Activated CD4-positive, alpha-beta T cell treated with anti-CD3 and anti-CD28 coated beads for 24 hours (primary cell): ENCODE measurements around the gene PPP1R9A.

Source experiments
- DNase-seq, 2 donors: peaks; one replicate each; pipeline ENCODE4 v3.0.0-alpha.2; 2020; ENCODE audit warnings: low read depth in 2 of 2

The PPP1R9A gene

GRCh38 chr7:95035295-95035694, 127.9 kb downstream of the PPP1R9A start:
- DNase-seq: no peak

DNA sequence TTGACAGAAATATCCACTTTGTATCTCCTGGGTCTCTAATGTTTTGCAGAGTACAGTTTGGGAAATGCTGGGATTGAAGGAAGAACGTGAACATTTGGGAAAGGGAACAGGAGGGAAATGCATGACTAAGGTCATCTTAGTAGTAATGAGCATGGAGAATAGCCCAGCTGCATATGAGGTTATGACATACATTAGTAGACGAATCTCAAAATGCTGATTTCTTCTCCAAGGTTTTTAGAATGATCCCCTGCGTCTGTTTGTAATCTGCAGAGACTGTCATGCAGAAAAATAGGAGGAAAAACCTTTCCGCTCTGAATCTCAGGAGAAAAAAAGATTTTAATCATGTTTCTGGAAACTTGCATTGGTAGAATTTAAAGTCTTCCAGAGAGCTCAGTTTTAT, 133.6 kb downstream of the PPP1R9A start:
- DNase-seq: no peak

- DNase-seq: no peak
These were observed 138.0 kb downstream of the PPP1R9A start for GRCh38 chr7:95045236-95045923.

DNA sequence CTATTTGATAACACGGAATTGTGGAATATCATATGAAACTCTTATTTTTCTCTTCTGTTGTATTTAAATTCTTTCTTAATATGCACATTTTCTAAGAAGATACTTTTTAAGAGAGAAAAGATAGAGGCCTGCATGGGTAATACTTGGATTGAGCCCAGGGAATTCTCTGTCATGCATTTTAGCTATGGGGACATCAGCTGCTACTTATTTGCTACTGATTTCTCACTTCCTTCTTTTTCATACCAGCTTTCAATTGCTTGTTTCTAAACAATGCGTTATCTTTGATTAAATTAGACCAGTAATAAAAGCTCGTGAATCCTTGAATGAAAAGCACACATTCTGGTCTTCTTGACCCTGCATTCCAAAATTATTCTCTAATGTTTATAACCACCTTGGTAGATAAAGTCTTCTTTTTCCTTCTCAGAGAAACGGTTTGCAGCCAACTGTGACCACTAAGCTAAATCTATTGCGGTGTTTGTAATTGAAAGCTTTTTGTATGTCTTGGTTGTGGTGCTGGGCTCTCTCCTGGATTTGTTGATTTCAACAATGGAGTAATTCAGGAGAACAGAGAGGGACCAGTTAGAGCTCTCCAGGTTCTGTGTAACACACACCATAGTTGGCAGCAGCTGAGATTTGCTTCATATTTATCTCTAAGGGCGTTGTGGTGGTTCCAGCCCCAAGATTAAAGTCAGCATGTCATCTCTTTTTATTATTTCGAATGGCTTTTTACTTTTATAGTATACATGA, 139.3 kb downstream of the PPP1R9A start:
- DNase-seq: no peak

GRCh38 chr7:95047291-95047690, 139.9 kb downstream of the PPP1R9A start:
- no peak for DNase-seq

DNA sequence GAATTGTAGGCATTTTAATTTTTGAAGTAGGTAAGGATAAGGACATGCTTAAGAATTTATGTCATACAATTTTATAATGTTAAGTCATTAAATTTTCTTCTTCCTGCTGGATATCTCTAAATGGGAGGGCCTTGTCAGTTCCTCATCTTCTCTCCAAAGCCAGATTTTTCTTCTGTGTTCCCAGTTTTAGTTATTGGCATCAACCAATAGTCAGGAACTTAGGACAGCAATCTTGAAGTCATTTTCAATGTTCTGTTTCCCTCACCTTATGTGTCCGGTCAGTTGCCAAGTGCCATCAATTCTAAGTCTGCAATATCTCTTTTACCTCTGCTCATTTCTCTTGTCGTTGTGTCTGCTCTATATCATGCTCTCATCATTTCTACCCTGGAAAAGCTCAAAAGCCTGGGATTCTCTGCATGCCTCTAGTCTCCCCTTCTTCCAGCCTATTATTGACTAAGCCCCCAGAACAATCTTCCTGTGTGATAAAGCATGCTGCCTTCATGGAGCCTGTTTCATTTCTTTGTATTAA, 145.2 kb downstream of the PPP1R9A start:
- DNase-seq: no peak

- no peak for DNase-seq
These were observed 147.0 kb downstream of the PPP1R9A start for GRCh38 chr7:95054386-95054785.

GRCh38 chr7:95055295-95055694, 147.9 kb downstream of the PPP1R9A start:
- no peak for DNase-seq

DNA sequence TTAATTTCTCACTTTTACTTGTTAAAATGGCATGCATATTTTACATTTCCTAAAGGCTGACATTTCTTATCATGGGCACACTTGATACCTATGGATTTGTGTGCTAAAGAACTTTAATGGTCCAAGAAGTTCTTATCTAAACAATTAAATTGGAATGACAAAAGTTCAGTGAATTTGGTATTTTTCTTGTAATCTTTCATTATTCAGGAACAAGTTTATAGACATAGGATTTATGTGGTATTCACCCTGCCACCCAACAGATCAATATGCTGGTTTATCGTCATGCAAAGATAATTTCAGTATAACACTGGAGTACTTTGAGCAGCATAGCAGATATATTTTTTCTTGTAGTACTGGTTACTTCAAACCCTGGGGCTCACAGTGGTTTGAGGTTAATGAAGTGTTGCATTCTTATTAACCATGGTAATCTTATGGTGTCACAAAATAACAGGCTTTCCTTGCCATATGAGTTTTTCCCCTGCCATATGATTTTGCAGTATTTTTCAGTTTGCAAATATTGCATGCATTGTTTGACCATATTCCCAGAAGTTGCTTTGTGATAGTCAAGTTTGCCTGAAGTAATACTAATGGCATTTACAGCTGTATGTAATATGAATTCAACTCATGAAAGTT, 148.8 kb downstream of the PPP1R9A start:
- no peak for DNase-seq

DNA sequence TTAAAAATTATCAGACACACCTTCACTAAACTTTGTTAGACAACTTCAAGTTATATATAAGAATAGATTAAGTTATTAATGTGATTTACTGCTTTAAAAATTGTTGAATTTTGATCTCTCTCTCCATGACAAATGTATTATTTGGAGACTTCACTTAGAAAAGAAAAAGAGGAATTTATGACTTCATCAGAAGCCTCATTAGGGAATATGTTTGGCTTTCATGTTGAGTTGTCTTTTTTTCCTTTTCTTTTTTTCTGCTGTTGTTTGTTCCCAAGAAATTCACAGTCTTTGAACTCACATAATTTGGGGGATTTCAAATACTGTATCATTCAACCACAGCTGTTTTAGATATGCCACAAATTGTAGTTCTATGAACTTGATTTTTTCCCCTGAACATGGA, 149.5 kb downstream of the PPP1R9A start:
- no peak for DNase-seq

GRCh38 chr7:95059842-95060313, 152.5 kb downstream of the PPP1R9A start:
- no peak for DNase-seq

- no peak for DNase-seq
These were observed 155.5 kb downstream of the PPP1R9A start for GRCh38 chr7:95062901-95063300.

- no peak for DNase-seq
These were observed 159.5 kb downstream of the PPP1R9A start for GRCh38 chr7:95066737-95067530.

GRCh38 chr7:95088536-95089215, 181.3 kb downstream of the PPP1R9A start:
- no peak for DNase-seq

DNA sequence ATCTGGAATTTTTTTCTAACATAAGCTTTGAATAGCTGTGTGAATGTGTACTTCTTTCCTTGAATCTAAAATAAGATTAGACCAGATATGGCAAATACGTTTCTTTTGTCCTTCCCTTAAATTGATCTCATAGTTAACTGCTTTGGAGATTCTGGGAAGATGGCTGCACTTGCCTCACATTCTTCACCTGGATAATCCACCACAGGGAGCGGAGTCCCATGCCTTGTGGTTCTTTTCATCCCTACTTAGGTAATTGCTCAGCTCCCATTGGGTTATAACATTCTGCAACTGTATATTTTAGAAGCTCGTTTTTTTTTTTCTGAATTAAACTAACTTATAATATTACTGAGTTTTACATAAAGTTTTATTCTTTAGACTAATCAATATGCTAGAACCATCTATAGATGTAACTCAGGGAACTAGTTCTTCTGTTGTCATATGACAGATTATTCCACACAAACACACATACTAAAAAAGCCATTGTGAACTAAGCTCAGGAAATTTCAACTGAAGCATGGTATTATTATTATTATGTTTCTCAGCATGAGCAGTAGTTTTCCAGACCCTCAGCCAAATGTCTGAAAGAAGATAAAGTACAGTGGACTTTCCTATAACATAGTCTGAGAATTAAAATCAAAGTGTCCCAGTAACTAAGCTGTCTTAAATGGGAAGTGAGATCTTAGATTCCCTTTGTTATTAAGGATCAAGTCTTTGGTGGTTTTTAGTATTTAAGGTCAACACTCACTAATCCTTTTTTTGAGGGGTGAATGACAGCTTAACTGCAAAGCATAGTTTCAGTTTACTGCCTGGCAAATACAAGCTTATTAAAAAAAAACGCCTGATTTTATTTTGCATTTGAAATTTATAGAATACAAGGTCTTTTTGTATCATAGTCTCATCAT, 182.3 kb downstream of the PPP1R9A start:
- no peak for DNase-seq

- DNase-seq: no peak
These were observed 184.9 kb downstream of the PPP1R9A start for GRCh38 chr7:95092324-95092723.

DNA sequence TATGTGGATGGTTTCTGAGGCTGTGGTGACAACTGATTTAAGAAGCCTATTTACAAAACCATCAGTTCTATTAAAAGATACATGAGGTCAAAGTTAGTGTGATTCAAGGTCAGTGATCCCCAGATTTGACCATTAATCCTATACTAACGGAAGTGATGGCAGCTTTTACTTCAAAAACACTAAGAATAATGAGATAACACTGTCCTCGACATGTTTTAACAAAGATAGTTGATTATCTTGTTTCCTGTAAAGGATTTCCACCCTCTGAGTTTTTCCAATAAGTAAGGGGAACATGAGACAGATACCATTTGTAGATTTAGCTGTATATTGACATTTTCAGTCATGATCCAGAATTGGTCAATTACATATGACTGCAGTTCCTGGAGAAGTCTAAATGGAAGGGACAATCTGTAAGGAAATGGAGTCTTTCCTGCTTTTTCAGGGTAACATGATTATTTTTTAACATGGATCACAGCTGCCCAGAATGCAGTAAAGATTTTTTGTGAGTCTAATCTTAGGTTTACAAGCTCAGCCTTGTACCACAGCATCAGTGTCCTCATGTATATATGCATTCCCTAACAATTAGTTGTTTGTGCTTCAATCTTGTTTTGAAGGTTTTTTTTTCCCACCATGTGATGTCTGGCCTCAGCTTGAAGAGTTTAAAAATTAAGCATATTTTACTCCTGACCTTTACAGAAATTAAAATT, 188.0 kb downstream of the PPP1R9A start:
- DNase-seq: no peak

- DNase-seq: no peak
These were observed 188.7 kb downstream of the PPP1R9A start for GRCh38 chr7:95095966-95096540.

DNA sequence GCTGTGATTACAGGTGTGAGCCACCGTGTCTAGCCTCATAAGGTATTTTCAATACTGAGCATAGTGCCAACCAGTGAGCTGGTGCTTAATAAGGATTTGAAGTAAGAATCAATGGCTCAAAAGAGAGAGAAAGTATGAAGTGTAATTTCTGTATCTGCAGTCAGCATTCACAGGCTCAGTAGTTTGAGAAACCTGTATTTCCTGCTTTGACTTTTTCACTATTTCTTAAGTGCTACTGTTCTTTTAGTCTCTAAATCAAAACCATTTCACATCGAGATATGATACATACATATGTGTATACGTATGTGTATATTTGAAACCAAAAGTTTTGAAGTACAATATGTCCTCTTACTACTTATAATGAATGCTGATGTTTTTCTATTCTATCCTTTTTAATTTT, 189.9 kb downstream of the PPP1R9A start:
- DNase-seq: no peak
